GM12878 (cell line): ENCODE data around the gene DAO. TPM values are rescaled to one million over a fixed set of nuclear protein-coding genes. Genes with fewer than 3 reads are reported as not detected.

Experiments
- BCLAF1 ChIP-seq: fragments of 450-650 bp; IDR thresholded peaks from 2 replicates; pipeline ENCODE4 v1.6.1; 2017; ENCODE audit warnings: antibody characterized with exemption, mild to moderate bottlenecking, moderate library complexity
- BHLHE40 ChIP-seq, 2 experiments: fragments of 450-650 bp in 1 of 2; IDR thresholded peaks; 2 replicates each; pipeline ENCODE4 v1.6.1; 2011 to 2017; ENCODE audit warnings: low read depth in 2 of 2, borderline replicate concordance in 1 of 2, improper control_type of control experiment in 1 of 2, low read length in 1 of 2, mild to moderate bottlenecking in 1 of 2
- CBX3 ChIP-seq: fragments of 200-600 bp; sonication (generic); IDR thresholded peaks from 2 replicates; pipeline ENCODE4 v1.6.1; 2016; ENCODE audit warnings: low read depth, borderline replicate concordance
- CEBPB ChIP-seq, 2 experiments: fragments of 150-350 bp in 1 of 2; IDR thresholded peaks; 2 replicates each; pipeline ENCODE4 v1.6.1; 2012 to 2014; ENCODE audit warnings: low read depth in 2 of 2, low read length in 2 of 2, borderline replicate concordance in 1 of 2, inconsistent platforms in 1 of 2
- CHD2 ChIP-seq: IDR thresholded peaks from 2 replicates; pipeline ENCODE4 v1.6.1; 2011; ENCODE audit warnings: low read depth, low read length, improper control_type of control experiment, borderline replicate concordance
- DPF2 ChIP-seq: fragments of 450-650 bp; IDR thresholded peaks from 2 replicates; pipeline ENCODE4 v1.6.1; 2017; ENCODE audit warnings: mild to moderate bottlenecking
- HSF1 ChIP-seq: fragments of 150-350 bp; IDR thresholded peaks from 2 replicates; pipeline ENCODE4 v1.6.1; 2014; ENCODE audit warnings: mild to moderate bottlenecking, low read depth, low read length
- MLLT1 ChIP-seq: fragments of 450-650 bp; IDR thresholded peaks from 2 replicates; pipeline ENCODE4 v1.6.1; 2016; ENCODE audit warnings: mild to moderate bottlenecking
- MTA2 ChIP-seq: fragments of 450-650 bp; IDR thresholded peaks from 2 replicates; pipeline ENCODE4 v1.6.1; 2016; ENCODE audit warnings: low read depth, mild to moderate bottlenecking, moderate library complexity
- NBN ChIP-seq: fragments of 450-650 bp; IDR thresholded peaks from 2 replicates; pipeline ENCODE4 v1.6.1; 2016
- PAX5 ChIP-seq: IDR thresholded peaks from 2 replicates; pipeline ENCODE4 v1.6.1; 2011; ENCODE audit warnings: low read depth, low read length, borderline replicate concordance
- RUNX3 ChIP-seq: IDR thresholded peaks from 2 replicates; pipeline ENCODE4 v1.6.1; 2012; ENCODE audit warnings: low read length, inconsistent platforms
- SMAD1 ChIP-seq: fragments of 450-650 bp; IDR thresholded peaks from 2 replicates; pipeline ENCODE4 v1.6.1; 2018; ENCODE audit warnings: mild to moderate bottlenecking, low read depth; ENCODE audit not compliant: partially characterized antibody
- SMAD5 ChIP-seq: IDR thresholded peaks from 2 replicates; pipeline ENCODE4 v1.6.1; 2016; ENCODE audit warnings: antibody characterized with exemption, low read depth
- TBL1XR1 ChIP-seq: IDR thresholded peaks from 2 replicates; pipeline ENCODE4 v1.6.1; 2012; ENCODE audit warnings: low read depth, low read length, improper control_type of control experiment
- TCF3 ChIP-seq: IDR thresholded peaks from 2 replicates; pipeline ENCODE4 v1.6.1; 2012; ENCODE audit warnings: low read depth, mild to moderate bottlenecking, low read length, borderline replicate concordance; ENCODE audit not compliant: insufficient read depth
- TCF7 ChIP-seq: IDR thresholded peaks from 2 replicates; pipeline ENCODE4 v1.6.1; 2014; ENCODE audit warnings: antibody characterized with exemption, borderline replicate concordance
- ZNF207 ChIP-seq: fragments of 450-650 bp; IDR thresholded peaks from 2 replicates; pipeline ENCODE4 v1.6.1; 2014; ENCODE audit warnings: antibody characterized with exemption, mild to moderate bottlenecking, borderline replicate concordance
- ZNF687 ChIP-seq: fragments of 450-650 bp; IDR thresholded peaks from 2 replicates; pipeline ENCODE4 v1.6.1; 2017; ENCODE audit warnings: mild to moderate bottlenecking, moderate library complexity
- polyA plus RNA-seq, 11 experiments: library from polyadenylated mRNA; depleted of rRNA in 4 of 11; unstranded in 6 of 11; stranded (reverse) in 5 of 11; fragments of >200 nt; fragmentation: Nextera tagmentation in 4 of 11; fragmentation: Illumina TruSeq in 1 of 11; extraction: Ambion mirVana in 4 of 11; extraction: Trizol in 1 of 11; gene quantifications; 1 replicate in 1 of 11; 2 replicates in 10 of 11; pipeline versions ENCODE4 v1.2.1 to v1.2.3, GENCODE V29; 2011 to 2016; ENCODE audit warnings: inconsistent platforms in 2 of 11, missing spikeins in 2 of 11, low read depth in 1 of 11
- total RNA-seq, 4 experiments: library from RNA; depleted of rRNA in 3 of 4; stranded (reverse); fragments of >200 nt in 3 of 4; fragmentation: Illumina TruSeq in 1 of 4; extraction: Trizol in 1 of 4; gene quantifications; 2 replicates each; pipeline versions ENCODE4 v1.2.1 to v1.2.3, GENCODE V29; 2013 to 2021

Gene DAO
- total and polyA plus RNA-seq, 10 of the 15 experiments (the other 5 are each of a cell fraction or from before 2014, with no cell fraction given): 0.15 TPM; not detected in 9

GRCh38 chr12:108850854-108851573, 28.9 kb upstream of the DAO start (continued):
- TF ChIP-seq MLLT1 (peak; percentile 78), TBL1XR1 (peak; percentile 87), DPF2 (peak; percentile 79), HSF1 (no peak), SMAD1 (peak; percentile 17), CEBPB (IDR thresholded peaks at IDR 0.05; ENCODE audit: borderline replicate concordance in 1 of 2, low read depth in 2 of 2, low read length in 2 of 2) (0 out of 4 replicates have a peak, but pooled peaks of 1 of the 2 experiments have one; percentile 7), BCLAF1 (no peak), MTA2 (peak; percentile 81), CHD2 (peak; percentile 89), TCF3 (0 out of 2 replicates have a peak, but pooled peaks have one; percentile 50), ZNF687 (peak; percentile 93), NBN (peak; percentile 88), TCF7 (no peak), RUNX3 (peak; percentile 79), CBX3 (no peak), ZNF207 (peak; percentile 64; the same call in 1 of the 2 replicates), PAX5 (peak; percentile 83), SMAD5 (no peak), BHLHE40 (IDR thresholded peaks at IDR 0.05; ENCODE audit: borderline replicate concordance in 1 of 2, low read depth in 2 of 2, low read length in 1 of 2) (peak in 1 of 2 experiments; percentile 74; a peak in 2 of 4 replicates)
